ENCODE data around the gene CFAP61. TPM values are rescaled to one million over a fixed set of nuclear protein-coding genes. Genes with fewer than 3 reads are reported as not detected.

Gene CFAP61
- total RNA-seq, 1 donor from 2014 or later, result 2.0 TPM

DNA sequence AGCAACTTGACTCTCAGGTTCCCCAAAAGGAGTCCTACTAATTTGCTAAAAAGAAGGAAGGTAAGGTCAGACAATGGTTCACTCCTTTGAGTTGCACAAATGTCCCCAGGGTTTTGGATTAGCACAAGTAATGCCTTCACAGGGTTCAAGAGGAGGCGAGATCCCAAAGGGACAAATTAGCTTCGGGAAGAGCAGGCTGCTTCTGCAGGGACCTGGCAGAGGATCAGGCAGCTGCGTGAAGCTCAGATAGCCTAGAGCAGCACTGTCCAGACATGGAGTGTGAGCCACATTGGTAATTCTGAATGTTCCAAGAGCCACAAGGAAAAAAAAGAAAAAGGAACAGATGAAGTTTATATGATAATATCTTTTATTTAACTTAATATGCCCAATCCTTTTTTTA is 115.4 kb downstream of the CFAP61 start:
- no peak for DNase-seq (ENCODE audit: low read depth)

DNA sequence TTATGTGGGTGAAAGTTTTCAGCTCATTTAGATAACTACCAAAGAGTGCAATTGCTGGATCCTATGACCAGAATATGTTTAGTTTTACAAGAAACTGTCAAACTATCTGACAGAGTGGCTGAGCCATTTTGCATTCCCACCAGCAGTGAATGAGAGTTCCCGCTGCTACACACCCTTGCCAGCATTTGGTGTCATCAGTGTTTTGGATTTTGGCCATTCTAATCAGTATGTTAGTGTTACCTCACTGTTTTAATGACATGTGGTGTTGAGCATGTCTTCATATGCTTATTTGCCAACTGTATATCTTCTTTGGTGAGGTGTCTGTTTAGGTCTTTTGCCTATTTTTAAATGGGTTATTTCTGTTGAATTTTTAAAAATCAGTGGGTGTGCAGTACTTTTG is 120.9 kb downstream of the CFAP61 start:
- DNase-seq (ENCODE audit: low read depth), result no peak

DNA sequence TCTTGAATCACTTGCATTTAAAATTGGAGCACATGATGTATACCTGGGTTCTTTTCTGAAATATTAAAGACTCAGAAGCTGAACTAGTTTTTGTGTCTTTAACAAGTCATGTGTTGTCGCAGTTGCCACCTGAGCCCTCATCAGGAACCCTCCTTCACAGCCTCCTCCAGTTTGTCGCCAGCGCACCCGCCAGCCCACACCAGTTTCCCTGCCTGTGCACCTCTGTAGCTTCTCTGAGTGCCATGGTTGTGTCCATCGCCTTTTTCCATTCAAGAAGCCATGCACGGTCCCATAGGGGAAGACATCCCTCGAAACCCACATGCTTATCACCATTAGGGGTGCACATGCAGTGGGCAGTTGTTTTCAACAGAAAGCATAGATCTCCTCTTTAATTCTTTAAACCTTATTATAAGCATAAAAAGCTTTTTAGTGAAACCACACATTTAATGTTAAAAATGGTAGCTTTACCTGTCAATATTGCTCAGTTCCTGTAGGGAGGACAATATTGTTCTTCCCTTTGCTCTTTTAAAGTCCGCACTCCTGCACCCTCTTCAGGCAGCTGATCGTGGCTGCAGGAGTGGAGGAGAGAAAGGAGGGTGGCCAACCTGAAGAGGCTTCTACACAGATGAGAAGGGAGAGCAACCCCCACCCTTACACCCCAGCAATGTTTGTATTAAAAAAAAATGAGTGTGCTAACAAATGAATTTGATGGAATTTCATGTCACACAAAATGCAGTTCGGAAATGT is 121.9 kb downstream of the CFAP61 start:
- DNase-seq (ENCODE audit: low read depth), result no peak

DNA sequence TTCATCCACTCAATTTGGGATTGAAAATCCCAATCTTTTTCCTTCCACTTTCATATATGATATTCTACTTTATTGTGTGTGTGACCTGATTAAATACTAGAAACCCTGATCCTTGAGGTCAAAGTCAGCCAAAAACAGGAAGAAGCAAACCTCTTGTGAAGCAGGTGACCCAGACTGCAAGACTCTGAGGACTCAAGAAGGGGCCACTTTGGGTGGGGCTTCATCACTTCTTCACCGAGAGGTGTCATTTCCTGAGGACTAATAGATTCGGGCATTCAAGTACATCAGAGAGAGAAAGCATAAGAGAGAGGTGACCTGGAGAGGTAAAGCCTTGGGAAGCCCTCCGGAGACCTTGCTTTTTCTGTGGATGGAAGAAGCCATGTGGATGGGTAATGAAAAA is 129.0 kb downstream of the CFAP61 start:
- no peak for DNase-seq (ENCODE audit: low read depth)

DNA sequence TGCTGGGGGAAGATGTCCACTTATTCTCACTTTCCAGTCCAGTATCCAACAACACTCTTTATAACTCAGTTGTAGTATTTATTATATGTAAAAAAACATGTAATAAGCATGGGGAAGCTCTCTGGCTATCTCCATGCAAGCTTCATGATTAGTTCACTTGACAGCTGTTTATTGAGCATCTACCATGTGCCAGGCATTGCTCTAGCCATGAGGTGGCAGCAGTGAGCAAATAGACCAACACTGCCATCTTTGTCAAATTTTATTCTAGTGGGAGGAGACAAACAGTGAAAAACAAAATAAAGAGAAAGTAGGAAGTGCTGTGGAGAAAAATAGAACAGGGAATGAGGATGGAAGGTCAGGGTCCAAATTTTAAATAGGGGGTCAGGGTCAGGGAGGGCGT is 131.8 kb downstream of the CFAP61 start:
- DNase-seq (ENCODE audit: low read depth), result no peak

DNA sequence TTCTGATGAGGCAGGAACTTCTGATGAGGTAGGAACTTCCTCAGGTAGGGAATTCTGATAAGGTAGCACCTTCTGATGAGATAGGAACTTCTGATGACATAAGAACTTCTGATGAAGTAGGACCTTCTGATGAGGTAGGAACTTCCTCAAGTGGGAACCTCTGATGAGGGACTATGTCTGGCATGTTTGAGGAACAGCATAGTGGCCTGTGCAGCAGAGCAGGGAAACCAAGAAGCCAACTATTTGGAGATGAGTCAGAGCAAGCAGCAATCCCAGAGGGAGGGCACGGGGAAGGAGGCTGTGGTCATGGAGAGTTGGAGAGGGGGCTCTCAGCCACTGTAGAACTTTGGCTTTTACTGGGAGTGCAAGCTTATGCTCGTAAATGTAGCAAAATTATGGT is 132.4 kb downstream of the CFAP61 start:
- DNase-seq (ENCODE audit: low read depth), result no peak

DNA sequence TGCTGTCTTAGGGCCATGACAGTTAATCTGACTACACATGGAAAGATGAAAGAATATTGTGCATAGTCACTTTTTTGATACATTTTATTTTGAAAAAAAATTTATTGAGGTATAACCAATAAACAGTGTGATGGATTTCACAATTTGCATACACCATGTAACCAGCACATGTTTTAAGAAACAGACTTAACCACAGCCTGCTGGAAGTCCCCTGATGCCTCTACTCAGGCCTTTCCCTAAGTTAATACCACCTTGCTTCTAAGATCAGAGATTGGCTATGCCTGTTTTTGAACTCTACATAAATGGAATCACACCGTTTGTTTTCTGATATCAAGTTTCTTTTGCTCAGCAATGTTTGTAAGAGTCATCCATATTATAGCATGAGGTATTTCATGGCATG is 136.3 kb downstream of the CFAP61 start:
- no peak for DNase-seq (ENCODE audit: low read depth)

DNA sequence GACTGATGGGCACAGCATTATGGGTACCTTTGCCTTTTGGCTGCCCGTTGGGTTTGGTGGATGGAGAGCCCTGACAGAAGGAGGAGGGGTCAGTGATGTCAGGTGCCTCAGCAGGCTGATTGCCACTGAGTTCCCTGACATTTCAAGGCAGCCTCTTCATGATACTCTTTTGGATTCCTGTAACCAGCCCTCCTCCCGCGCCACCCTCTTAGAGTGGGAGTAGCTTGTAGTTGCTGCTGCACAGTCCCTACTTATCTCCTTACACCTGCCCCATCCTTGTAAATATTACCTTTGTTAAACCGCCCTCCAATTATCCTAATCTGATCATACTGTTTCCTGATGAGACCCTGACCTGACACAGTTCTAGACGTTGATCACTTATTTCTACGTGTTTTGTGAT is 140.0 kb downstream of the CFAP61 start:
- DNase-seq (ENCODE audit: low read depth), result no peak

DNA sequence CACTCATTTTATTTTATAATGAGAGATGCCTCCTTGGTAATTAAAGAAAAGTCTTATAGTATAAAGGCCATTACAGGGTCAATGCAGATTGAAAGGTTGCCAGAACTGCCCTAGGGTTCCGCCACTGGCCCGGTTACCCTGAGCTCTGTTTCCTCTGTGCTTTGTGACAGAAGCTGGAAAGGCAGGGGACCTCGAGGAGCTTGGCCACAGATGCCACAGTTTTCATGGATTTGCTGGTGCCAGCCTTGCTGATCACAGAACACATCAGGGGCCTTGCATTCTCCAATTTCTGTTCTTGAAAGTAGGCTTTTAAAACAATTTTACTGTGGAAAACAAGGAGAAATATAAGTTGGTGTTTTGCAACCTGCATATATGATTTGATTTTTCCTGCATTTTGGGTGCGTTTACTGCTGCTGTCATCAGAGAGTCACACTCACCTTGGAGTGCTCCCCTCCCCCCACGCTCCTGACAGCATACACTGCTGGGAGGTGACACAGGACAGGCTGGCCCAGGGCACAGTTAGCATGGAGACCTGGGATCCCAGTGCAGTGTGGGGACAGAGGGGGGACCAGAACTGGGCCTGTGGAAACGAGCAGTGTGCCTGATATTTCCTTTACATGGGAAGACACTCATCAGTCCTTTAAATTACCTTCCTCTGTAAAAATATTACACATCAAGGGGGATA is 142.8 kb downstream of the CFAP61 start:
- no peak for DNase-seq (ENCODE audit: low read depth)

DNA sequence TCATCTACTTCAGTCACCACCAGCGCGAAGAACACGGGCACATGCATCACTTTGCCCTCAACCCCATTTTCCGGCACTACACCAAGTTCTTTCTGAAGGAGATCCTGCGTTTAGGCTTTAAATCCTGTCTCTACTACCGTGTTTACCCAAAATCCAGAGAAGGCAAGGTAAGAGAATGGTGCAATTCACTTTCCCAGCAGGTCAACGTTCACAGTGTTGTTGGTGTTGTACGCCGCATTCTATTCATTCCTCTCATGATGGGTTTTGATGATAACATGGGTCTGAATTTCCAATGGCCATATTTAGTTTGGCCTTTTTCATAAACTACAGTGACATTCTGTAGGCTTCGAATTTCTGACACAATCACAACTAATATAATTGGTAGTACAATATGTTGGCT is 144.3 kb downstream of the CFAP61 start:
- DNase-seq (ENCODE audit: low read depth), result no peak

DNA sequence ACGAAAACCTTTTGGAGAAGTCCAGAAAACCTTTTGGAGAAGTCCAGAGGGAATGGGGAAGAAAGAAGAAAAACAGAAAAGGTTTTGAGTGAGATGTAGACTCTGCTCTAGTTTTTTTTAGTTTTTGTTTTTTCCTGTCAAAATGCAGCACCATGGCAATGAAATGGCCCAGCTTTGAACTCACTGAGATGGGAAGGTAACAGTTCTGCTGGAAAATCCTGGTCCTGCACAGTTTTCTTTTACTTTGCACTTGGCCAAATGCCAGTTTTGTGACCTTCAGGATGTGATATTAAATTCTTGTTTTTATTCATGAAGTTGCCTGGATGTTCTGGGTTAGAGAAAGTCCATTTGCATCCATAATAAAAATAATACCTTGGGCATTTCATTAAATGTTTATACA is 145.7 kb downstream of the CFAP61 start:
- DNase-seq (ENCODE audit: low read depth), result no peak

DNA sequence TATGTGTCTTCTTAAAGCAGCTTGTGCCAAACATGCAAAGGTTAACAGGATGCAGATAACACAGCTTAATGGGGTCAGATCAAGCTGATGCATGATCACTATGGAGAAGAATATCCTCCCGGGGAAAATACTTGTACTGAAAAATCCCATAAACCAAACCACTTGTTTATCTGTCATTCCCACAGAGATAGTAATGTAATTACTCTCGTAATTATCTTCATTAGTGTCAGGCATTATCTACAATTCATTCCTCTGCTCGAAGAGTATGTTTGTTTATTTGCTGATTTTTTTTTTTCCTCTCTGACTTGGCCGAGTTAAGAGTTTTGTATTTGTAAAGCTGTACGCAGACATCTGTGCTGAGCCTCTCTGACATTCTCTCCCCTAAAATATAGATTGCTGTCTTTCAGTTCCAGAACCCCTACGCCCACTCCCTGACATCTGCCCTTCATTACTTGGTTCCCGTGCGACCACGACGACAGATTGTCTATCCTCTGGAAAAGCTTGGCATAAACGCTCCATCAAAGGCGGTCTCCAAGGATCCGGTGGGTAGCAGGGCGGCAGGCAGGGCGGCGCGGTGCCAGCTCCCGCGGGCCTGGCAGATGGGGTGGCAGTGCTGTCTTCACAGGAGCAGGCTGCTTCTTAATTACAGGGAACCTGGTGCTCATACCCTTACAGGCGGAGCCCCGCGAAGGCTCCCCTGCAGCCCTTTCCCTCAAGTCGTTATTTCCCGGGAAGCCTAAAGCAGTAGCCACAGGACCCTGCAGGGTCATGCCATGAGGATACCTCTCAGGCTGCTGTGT is 147.2 kb downstream of the CFAP61 start:
- no peak for DNase-seq (ENCODE audit: low read depth)

DNA sequence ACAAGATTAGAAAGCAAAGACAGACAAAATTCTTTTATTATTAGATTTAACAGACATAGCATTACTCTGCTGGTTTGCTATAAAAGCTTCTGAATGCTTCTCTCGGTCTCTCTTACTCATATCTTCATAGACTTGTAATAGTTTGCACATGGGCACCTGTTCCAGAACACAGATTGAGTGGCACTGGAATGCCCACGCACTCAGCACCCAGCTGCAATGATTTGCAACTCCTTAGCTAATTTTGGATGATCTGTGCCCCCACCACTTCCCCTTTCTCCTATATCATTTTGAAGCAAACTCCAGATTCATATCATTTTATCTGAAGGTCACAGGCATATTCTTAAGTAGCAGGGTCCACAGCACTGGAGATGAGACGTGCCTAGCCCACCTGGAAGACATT is 148.8 kb downstream of the CFAP61 start:
- DNase-seq (ENCODE audit: low read depth), result no peak

DNA sequence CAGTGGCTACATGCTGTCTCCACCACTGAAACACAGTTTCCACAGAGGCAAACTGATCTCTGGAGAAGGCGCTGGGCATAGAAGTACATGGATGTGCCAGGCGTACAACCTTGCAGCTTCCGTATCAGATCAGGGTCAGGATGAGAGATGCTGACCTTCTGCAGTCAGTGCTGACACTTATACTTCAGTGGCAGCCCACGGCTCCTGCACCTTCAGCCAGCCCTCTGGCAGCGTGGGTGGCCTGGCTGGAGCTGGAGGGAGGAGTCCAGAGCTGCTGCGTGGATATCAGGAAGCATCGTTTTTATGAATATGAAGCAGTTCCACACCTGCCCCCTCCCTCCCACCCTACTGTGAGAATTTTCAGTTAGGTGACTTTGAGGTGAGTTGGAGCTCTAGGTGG is 149.3 kb downstream of the CFAP61 start:
- DNase-seq (ENCODE audit: low read depth), result no peak

DNA sequence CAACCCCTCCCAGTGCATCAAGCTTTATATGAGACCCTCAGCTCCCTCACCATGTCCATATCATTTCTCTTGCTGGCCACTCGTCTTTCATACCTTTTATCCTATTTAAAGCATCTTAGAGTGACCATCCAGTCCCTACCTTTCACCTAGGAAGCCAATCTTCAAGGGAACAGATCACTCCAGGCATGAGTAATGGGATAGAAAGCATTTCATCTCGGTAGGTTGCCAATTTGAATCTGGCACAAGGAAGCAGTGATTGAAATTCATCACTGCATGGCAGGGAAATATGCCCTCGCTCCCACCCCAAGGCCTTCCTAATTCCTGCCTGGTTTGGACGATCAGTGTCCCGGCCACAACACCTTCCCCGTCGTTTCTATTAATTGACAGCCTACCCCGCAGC is 150.4 kb downstream of the CFAP61 start:
- no peak for DNase-seq (ENCODE audit: low read depth)

DNA sequence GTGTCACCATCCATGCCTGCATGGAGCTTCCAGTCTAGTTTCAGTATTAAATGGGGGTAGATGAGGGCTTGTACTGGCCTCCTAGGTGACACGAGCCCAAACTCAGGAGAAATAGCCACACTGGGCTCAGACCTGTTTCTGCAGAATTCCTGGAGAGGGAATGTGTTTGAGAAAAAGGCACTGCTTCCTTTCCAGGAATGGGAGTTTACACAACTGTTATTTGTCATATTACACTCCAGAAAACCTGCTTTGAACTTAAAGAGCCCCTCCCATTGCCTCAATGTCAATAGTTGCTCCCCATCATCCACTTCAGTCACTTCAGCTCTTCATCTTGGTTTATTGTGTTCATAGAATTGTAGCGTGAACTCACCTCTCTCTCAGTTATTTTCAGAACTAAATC is 151.5 kb downstream of the CFAP61 start:
- no peak for DNase-seq (ENCODE audit: low read depth)

DNA sequence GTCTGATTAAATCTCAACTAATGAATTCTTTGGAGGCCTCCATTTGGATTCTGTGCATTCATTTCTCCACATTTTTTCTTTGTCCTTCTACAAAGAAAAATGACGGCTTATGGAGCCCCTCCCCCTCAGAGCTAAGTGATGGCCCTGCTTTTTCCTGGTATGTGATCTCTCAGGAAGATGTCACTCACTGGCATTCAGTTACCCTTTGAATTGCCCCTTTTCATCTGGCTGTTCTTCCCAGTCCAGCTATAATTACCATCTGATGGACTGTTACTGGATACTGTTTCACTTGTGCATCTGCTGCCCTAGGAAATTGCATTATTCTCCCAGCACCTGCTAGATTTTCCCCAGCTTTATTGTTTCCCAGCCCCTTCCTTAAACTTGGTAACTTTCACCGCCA is 151.9 kb downstream of the CFAP61 start:
- DNase-seq (ENCODE audit: low read depth), result no peak

DNA sequence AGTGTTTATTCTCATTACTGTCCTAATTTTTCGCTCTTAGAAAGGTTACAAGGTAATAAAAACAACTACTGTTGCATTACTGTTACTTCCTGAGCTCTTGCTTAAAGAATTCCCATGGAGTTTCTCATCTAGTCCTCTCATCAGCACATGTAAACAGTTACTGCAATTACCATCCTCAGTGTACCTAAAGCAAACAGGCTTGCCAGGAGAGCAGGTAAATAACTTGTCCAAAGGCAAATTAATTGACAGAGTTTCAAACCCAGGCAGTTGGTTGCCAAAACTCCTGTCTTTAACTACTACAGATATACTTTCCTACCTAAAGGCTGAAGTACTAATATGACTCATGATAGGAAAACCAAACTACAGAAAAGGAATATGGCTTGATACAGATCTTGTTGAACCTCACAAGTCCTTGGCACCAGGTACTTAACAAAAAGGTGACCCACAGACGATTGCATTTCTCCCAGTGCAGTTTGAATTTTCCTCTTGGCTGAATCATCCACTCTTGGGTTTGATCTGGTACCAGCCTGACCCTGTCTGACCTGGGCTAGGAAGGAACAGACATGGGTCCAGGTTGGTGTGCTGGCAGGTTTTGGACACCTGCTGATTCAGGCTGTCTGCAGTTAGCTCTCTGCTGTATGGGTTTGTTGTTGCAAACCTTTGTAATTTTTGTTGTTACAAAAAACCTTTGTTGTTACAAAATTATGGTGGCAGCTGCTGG is 153.0 kb downstream of the CFAP61 start:
- DNase-seq (ENCODE audit: low read depth), result no peak

DNA sequence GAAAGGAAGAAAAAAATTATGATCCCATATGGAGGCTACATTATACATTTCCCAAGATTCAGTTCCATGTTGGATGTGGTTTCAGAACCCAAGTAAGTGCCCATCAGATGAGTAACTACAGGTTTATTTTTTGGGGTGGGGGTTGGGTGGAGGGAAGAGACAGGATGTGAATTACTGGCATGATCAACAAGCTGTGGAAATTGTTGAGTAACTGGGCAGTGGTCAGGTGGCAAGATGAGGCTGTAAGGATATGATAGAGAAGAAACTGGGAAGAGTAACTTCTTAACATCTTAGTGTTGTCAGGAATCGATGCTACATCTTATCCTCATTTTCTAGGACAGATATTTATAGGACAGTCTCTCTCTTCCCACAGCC is 153.5 kb downstream of the CFAP61 start:
- no peak for DNase-seq (ENCODE audit: low read depth)

DNA sequence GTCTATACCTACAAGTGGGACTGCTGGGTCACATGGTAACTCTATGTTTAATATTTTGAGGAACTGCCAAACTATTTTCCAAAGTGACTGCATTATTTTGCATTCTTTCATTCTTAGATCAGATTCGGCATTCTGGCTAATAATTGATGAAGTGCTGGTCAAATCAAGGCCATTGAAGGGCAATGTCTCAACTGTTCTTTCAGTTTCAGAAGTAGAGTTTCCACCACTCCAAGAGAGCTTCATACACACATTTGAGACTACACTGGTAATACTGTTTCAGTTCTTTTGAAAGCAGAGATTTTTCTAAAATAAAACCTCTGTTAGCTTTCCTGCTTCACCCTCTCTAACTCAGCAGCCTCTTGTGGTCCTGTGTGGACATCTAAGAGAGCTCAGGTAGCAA is 154.5 kb downstream of the CFAP61 start:
- DNase-seq (ENCODE audit: low read depth), result peak; percentile 37

DNA sequence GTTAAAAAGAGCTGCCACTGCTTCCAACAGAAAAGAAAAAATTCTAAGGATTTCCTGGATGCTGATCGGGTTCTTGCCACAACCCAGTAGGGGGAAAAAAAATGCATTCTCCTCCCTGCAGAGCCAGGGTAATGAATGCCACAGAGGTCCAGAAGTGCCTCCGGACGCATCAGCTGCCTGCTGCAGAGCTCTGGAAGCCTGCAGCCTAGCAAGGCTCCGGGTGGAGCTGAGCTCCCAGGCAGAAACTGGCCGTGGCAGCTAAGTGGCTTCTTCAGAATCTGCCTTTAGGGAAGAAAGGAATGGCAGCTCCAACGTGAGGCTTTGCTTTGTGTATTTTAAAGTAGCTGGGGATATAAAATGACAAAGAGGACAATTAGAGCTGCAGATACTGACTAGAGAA is 155.0 kb downstream of the CFAP61 start:
- DNase-seq (ENCODE audit: low read depth), result no peak

DNA sequence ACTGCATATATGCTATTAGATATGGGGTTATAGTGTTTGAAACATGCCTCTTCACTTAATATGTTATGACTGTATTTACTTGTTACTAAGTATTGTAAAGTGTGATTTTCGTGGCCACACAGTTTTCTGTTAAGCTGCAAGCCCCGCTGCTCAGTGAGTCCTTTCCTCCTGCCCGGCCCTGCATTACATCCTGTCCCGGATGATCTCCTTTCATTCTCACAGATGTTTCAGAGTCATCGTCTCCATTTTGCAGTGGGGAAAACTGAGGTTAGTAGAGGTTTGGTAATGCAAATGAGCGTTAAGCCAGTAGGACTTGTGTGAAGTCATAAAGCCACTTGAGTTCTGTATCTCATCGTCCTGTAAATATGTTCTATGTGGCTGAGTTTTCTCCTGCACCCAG is 155.5 kb downstream of the CFAP61 start:
- DNase-seq (ENCODE audit: low read depth), result no peak

Data from renal cortical epithelial cell (primary cell).